Activated CD8-positive, alpha-beta memory T cell treated with anti-CD3 and anti-CD28 coated beads, Interleukin-2, amount 50 U/mL, for 1 hour (primary cell): ENCODE results near the gene IL13RA1.
"Not testable (repeated sequence)": the region's sequence is repeated elsewhere in the genome, so short reads cannot be mapped to it uniquely, and the experiment has no call there.

Experiments used
- DNase-seq: peaks from one replicate; pipeline ENCODE4 v3.0.0-alpha.2; 2020; ENCODE audit errors: extremely low read depth

The IL13RA1 gene

DNA sequence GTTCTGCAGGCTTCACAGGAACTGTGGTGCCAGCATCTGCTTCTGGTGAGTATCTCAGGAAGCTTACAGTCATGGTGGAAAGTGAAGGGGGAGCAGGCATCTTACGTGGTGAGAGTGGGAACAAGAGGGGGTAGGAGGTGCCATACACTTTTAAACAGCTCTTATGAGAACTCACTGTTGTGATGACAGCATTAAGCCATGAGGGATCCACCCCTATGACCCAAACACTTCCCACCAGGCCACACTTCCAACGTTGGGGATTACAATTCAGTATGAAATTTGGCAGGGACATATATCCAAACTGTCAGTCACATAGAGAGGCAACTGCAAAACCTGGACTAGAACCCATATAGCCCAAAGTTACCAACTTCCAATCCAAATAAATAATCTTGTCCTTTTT, 53.1 kb downstream of the IL13RA1 start:
- DNase-seq: no peak

DNA sequence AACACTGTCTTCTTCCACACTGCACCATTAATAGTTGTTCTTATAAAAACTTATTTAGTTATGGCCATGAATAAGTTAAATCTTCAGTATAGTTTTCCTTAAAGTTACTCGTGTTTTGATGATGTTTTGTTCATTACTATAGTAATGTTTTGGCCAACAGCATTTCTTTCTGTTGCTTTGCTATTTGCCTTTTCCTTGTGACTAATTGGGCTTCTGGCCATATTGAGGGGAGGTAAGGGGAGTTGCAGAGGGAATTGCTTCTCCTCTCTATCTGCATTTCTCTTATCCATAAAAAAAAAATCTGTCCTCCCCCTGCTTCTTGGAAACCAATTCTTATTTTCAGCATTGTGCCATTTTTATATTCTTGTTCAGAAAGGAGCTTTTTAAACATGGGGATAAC, 53.5 kb downstream of the IL13RA1 start:
- no peak for DNase-seq

DNA sequence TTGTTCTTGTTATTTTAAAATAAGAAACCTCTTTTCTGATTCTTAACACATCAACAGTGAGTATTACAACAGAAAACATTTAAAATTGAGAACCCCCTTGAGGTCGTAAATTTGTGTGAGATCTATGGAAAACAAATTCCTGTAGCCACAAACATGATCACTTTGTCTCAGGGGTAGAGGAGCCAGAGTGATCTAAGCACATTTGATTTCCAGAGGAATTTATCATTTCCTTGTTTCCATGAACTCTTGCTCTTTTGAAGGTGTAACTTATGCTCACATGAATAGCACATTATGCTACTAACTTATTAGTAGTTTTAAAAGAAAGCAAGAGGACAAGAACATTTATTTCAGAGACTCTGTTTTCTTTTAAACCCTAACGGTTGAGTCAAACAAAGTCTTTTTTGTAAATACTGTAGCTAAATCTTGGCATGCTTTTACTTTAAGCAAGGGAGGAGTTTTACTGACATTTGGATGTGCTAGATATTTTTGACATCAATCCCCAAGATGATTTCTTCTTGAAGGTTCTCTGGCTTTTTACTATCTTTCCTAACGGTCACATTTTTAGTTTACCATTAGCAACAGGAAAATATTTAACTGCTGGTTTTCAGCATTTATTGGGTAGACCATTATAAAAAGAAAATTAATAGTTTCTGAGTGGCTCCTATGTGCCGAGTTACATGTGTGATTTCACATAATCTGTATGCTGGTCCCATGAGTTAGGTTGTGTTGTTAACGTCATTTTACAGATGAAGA, 68.3 kb downstream of the IL13RA1 start:
- DNase-seq: no peak

DNA sequence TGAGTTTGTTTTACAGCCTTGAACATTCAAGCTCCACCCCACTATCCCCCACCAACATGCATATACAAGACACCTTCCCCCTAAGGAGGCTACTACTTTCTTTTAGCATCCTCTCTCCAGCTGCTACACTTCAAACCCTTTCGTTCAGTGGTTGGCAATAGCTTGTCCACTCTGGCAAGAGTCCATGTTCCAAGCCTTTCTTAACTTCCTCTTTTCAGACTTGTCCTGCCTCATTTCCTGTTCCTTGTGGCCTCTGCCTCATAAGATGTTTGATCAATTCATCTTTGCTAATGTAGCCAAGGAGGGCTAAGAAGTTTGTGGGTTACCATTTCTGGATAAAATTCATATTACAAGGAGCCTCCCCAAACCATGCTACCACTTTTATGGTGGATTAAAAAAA, 75.5 kb downstream of the IL13RA1 start:
- no peak for DNase-seq

DNA sequence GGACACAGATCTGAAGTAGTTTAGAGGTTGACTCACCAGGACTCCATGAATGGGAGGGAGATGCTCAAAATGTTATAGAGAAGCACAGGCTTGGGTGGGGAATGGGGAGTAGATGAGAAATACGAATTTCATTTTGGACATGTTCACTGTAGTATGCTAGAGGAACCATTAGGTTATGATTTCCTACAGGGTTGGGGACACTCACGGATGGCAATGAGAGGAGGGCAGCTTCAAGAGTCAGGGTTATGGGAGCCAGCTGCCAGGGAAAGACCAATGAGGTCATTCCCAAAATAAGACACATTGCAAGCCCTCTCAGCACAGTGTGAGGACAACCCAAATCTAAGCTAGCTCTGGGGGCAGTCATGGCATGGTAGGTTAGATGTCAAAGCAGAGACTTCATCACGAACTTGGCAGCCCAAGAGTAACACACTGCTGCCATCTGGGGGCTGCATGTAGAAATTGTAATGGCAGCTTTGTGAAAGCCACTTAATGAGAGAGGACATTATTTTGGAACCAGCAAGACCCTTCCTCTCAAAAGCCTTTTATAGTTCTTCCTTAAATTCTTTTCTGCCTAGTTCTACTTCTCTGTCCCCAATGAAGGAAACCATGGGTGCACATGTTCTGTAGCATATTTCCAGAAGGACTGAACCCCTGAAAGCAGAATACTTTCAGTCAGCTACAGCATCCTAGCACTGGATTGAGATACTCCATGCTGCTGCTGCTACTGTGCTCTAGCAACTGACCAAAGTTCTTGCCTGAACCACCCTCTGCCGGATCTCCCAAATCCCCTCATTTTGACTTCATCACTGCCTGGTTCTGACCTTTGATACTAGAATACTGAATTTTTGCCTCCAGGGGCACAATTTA, 80.0 kb downstream of the IL13RA1 start:
- no peak for DNase-seq

DNA sequence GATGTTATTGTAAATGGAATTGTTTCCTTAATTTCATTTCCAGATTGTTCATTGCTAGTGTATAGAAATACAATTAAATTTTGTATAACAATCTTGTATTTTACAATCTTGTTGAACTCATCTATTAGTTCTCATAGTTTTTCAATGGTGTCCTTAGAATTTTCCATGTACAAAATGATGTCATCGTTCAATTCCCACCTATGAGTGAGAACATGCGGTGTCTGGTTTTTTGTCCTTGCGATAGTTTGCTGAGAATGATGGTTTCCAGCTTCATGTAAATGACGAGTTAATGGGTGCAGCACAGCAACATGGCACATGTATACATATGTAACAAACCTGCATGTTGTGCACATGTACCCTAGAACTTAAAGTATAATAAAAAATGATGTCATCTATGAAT, 89.9 kb downstream of the IL13RA1 start:
- DNase-seq: not testable (repeated sequence)

DNA sequence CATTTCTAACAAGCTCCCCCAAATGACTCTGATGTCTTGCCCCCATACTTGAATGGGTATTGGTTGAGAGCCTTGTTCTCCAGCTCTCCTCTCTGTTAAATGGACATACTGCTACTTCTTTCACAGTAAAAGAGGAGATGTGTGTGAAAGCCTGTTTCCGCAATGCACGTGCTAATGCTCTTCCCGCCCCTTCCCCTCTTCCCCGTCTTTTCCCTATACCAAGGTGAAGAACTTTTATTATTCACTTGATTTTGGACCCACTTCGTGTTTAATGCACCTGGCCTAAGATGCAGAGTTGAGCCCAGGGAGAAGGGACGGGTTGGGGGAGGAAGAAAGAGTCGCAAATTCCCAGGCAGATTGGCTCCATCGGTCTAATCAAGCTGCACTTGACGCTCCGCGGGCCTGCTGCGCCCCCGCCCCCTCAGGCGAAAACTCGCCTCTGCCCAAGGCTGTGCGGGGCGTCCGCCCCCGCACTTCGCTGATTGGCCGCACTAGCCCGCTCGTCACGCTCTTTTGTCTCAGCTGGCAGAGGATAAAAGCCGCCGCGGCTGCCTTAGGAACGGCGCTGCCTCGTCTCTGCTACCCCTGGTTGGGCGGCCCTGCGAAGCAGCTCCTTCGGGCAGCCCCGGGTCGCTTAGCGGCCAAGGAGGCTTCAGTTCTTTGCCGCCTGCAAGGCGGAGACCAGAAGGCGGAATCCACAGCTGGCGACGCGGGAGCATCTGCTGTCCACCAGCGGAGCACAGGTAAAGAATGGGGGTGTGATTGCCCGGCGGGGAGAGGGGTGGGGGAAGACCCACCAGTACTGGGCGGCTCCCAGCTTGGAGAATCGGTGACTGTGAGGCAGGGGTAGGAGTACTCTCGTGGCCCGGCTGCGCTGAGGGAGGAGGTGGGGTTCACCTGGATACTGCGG, 96.1 kb downstream of the IL13RA1 start, which contains the start of gene ZCCHC12:
ZCCHC12 (plus strand) TSS at position 562 of the 910 bp plus-strand sequence. CDS start 1,421 bp downstream, outside the sequence.
- peak; percentile 17 for DNase-seq

DNA sequence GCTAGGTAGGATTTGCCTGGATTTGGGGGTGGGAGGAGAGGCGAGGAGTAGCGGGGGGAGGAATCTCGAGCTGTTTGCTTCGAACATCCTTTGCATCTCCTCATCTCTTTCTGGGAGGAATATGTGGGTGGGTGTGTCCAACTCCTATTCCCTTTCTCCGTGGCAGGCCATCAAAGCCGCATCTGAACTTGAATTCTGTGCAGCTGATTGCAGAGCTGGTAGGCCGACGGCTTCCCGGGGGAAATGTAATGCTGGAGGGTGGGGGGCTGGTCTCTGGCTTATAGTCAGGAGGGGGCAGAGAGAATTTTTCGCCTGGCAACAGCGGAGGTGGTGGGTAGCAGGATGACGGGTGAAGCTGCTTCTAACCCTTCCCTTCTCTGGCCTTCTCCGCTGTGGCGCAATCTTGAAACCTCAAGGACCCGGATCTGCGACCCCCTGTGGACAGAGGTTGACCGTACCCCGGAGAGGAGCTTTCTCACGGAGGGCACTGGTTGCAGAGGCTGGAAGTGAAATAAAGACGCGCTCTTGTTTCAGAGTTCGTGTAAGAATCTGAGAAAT, 96.8 kb downstream of the IL13RA1 start:
- no peak for DNase-seq

DNA sequence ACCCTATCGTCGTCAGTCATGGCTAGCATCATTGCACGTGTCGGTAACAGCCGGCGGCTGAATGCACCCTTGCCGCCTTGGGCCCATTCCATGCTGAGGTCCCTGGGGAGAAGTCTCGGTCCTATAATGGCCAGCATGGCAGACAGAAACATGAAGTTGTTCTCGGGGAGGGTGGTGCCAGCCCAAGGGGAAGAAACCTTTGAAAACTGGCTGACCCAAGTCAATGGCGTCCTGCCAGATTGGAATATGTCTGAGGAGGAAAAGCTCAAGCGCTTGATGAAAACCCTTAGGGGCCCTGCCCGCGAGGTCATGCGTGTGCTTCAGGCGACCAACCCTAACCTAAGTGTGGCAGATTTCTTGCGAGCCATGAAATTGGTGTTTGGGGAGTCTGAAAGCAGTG, 97.8 kb downstream of the IL13RA1 start:
- DNase-seq: no peak

DNA sequence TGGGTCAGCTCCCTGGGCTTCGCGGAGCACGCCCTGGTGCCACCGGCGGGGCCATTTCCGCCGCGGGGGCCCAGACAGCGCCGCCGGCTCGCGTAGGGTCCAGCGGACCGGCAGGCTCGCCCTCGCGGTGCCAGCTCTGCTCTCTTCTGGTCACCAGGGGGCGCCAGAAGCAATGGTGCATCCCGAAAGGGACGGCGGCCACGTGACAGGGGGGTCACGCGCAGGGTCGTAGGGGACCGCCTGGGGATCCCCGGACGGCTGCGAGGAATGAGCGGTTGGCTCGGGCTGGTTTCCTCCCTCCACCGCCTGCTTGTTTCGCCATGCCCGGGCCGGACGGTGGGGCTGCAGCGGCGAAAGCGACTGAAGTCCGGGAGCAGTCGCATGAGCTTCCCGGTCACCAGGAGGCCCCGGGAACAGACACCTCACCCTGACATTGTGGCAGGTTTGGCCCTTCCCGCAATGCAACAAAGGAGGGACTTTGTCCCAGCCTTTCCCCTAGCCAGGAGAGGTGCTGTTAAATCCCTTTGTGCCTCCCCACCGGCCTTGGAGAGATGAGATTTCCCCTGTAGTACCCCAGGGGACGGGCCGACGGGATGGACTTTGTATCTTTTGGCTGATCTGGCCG, 112.0 kb downstream of the IL13RA1 start:
- no peak for DNase-seq
